Ovary (tissue), 9 donors: ENCODE results near the gene TM4SF4. TPM values are rescaled to one million over a fixed set of nuclear protein-coding genes. Genes with fewer than 3 reads are reported as not detected.
"Not testable (repeated sequence)": the region's sequence is repeated elsewhere in the genome, so short reads cannot be mapped to it uniquely, and the experiment has no call there.

ENCODE experiments used
- DNase-seq, 5 donors: peaks; one replicate each; pipeline ENCODE4 v3.0.0-alpha.2; 2019 to 2020
- H3K27ac ChIP-seq, 2 donors: fragments of 200-600 bp; one replicate each; pipeline versions ENCODE4 v1.5.1 to v1.8.0; 2019 to 2022
- H3K27me3 ChIP-seq: fragments of 200-600 bp; one replicate; pipeline ENCODE4 v1.8.0; 2022
- H3K36me3 ChIP-seq: fragments of 200-600 bp; sonication (generic); one replicate; pipeline ENCODE4 v1.5.1; 2019
- H3K4me1 ChIP-seq: one replicate; pipeline ENCODE4 v1.8.1; 2013; ENCODE audit warnings: mild to moderate bottlenecking, moderate library complexity; ENCODE audit not compliant: insufficient read depth
- H3K4me3 ChIP-seq: fragments of 200-600 bp; sonication (generic); one replicate; pipeline ENCODE4 v1.5.1; 2017
- H3K9me3 ChIP-seq, 2 donors: fragments of 200-600 bp in 1 of 2; sonication (generic) in 1 of 2; one replicate each; pipeline versions ENCODE4 v1.5.1 to v1.8.1; 2013 to 2019; ENCODE audit warnings: mild to moderate bottlenecking in 1 of 2, moderate library complexity in 1 of 2
- EP300 ChIP-seq: sonication (generic); formaldehyde crosslinking; IDR thresholded peaks from one replicate; pipeline ENCODE4 v1.6.1; 2017; ENCODE audit warnings: antibody characterized with exemption
- POLR2A ChIP-seq: fragments of 450-650 bp; IDR thresholded peaks from one replicate; pipeline ENCODE4 v1.6.1; 2017; ENCODE audit warnings: antibody characterized with exemption, mild to moderate bottlenecking, moderate library complexity
- whole genome bisulfite sequencing, 3 donors: extraction: QIAGEN DNeasy Blood & Tissue Kit in 1 of 3; methylation state at CpG; one replicate each; pipeline versions ENCODE4 v1.1.5 to v1.1.7; 2013 to 2017; 5-methylcytosine and 5-hydroxymethylcytosine counted together
- intact Hi-C, 4 donors: fragments of 100-400 bp; cut with DNase I; formaldehyde crosslinking; loops; one replicate each; pipeline versions ENCODE4 v1.11.0 to v1.15.1; 2022 to 2023
- polyA plus RNA-seq, 2 donors: library from polyadenylated mRNA; stranded (reverse); fragments of 200-250 nt in 1 of 2; fragments of 350-450 nt in 1 of 2; fragmentation: Illumina TruSeq in 1 of 2; extraction: RNeasy Lipid Tissue Mini Kit (QIAGEN cat#74804) in 1 of 2; gene quantifications; one replicate each; pipeline ENCODE4 v1.2.3, GENCODE V29; 2013 to 2014
- total RNA-seq, 7 donors: library from RNA; depleted of rRNA in 2 of 7; stranded (reverse); fragments of >200 nt in 2 of 7; fragmentation: NEBNext Ultra II Directional in 3 of 7; extraction: Animal tissue kit (Norgen Biotek cat#: 25700) in 3 of 7; gene quantifications; one replicate each; pipeline versions ENCODE4 v1.1.0 to v1.2.4, GENCODE V29; 2016 to 2023
- TF ChIP-seq, protein P1 (sequence below), 3 donors: fragments of 450-650 bp in 2 of 3; fragments of 200-600 bp in 1 of 3; IDR thresholded peaks; one replicate each; pipeline versions ENCODE4 v1.5.1 to v1.8.0; 2016 to 2022; ENCODE audit warnings: antibody characterized with exemption in 3 of 3, mild to moderate bottlenecking in 1 of 3
- donor health status: DM: no; HTN: no; CAD: no; lungs with moderate emphysema.
- donor health status: DM: no; HTN: no; CAD: no.
- donor health status: Bipolar disorder and iron deficiency.
- donor health status: DM: yes; HTN: yes; CAD: no.
- donor health status: DM: no; HTN: no; CAD: no.
- donor health status: DM: yes; HTN: yes; CAD: no.

TM4SF4 gene
- total and polyA plus RNA-seq, 9 donors: 0.10 to 6.9 (median 4.5) TPM; not detected in 4

DNA sequence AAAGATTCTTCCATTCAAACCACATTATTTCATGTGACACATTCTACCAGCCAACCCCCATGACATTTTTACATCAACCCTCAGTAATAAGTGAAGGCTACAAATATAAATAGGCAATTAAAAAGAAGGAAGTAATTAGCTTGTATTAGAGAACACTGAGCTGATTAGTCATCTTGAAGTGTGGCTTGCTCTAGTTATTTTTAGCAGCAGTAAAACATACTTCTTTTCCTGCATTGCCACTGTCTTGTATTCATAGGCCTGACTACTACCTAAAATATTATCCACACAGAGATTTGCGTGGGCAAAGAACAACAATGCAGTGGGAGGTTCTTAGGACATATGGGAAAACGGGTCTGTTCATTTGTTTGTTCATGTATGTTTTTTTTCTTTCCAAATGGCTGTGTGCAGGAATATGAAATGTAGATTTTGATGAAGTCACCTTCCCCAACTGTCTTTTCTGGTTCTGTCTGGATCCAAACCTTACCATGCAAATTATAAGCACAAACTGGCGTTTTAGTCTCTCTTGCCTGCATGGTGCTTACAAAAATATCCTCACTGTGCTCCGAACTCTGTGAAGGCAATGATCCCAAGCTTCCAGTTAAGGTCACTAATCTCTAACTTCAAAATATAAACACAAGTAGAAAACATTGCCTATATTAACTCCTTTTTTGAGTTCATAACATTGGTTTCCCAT lies 31.5 kb upstream of the TM4SF4 start:
- no peaks in the 10 kb centered on the region for H3K9me3 ChIP-seq
- no peaks in the 10 kb centered on the region for H3K36me3 ChIP-seq
- TF ChIP-seq, protein P1, sequence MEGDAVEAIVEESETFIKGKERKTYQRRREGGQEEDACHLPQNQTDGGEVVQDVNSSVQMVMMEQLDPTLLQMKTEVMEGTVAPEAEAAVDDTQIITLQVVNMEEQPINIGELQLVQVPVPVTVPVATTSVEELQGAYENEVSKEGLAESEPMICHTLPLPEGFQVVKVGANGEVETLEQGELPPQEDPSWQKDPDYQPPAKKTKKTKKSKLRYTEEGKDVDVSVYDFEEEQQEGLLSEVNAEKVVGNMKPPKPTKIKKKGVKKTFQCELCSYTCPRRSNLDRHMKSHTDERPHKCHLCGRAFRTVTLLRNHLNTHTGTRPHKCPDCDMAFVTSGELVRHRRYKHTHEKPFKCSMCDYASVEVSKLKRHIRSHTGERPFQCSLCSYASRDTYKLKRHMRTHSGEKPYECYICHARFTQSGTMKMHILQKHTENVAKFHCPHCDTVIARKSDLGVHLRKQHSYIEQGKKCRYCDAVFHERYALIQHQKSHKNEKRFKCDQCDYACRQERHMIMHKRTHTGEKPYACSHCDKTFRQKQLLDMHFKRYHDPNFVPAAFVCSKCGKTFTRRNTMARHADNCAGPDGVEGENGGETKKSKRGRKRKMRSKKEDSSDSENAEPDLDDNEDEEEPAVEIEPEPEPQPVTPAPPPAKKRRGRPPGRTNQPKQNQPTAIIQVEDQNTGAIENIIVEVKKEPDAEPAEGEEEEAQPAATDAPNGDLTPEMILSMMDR (IDR thresholded peaks at IDR 0.05): no peak
- TF ChIP-seq POLR2A: no peak
- TF ChIP-seq EP300: no peak
- no peaks in the 10 kb centered on the region for H3K4me1 ChIP-seq
- intact Hi-C loops: no loop called here
- no peak overlapping the region for H3K4me3 ChIP-seq
- WGBS, 3 donors: 34 to 47% (median 39%) methylated on average over 4 of the region's 4 CpGs
- H3K27ac ChIP-seq: no peak overlapping the region
- no peaks in the 10 kb centered on the region for H3K27me3 ChIP-seq
- no peak for DNase-seq

DNA sequence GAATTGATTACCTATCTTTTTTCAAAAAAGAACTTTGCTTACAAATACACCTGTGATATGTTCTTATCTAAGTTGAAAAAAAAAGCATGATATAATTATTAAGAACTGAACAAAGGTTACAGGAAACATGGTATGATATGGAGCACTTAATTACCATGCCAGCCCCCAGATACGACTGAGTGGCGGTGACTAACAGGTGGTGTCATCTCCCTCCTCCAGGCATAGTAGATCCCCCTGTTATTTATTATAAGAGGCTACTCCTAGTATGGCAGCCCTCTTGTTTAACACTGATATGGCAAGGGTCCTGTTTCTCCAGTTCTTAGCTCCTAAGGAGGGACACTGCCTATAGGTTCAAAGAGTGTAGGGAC lies 31.0 kb upstream of the TM4SF4 start:
- intact Hi-C loops: no loop called here
- DNase-seq: no peak

DNA sequence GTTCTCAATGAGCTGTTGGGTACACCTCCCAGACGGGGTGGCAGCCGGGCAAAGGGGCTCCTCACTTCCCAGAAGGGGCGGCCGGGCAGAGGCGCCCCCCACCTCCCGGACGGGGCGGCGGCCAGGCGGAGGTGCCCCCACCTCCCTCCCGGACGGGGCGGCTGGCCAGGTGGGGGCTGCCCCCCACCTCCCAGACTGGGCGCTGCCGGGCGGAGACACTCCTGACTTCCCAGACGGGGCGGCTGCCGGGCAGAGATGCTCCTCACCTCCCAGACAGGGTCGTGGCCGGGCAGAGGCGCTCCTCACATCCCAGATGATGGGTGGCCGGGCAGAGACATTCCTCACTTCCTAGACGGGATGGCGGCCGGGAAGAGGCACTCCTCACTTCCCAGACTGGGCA lies 29.6 kb upstream of the TM4SF4 start:
- H3K27ac ChIP-seq, H3K36me3 ChIP-seq, H3K27me3 ChIP-seq, H3K4me1 ChIP-seq, H3K4me3 ChIP-seq, intact Hi-C loops, H3K9me3 ChIP-seq, DNase-seq: not testable (repeated sequence)
- 92 to 96% methylated on average over 21 to 24 of the region's 26 CpGs; no CpG with 5 or more reads in 1 of the 3 donors for WGBS, 3 donors

More for the DNA sequence above, 31.0 kb upstream of the TM4SF4 start:
- no peaks in the 10 kb centered on the region for H3K36me3 ChIP-seq
- 88 to 95% (median 93%) methylated on average over 2 of the region's 2 CpGs for WGBS, 3 donors
- H3K27ac ChIP-seq: no peak overlapping the region
- no peaks in the 10 kb centered on the region for H3K27me3 ChIP-seq
- no peak overlapping the region for H3K4me3 ChIP-seq
- H3K9me3 ChIP-seq: no peaks in the 10 kb centered on the region
- TF ChIP-seq, protein P1 (IDR thresholded peaks at IDR 0.05): no peak
- TF ChIP-seq POLR2A (no peak), EP300 (no peak)
- H3K4me1 ChIP-seq: no peaks in the 10 kb centered on the region

DNA sequence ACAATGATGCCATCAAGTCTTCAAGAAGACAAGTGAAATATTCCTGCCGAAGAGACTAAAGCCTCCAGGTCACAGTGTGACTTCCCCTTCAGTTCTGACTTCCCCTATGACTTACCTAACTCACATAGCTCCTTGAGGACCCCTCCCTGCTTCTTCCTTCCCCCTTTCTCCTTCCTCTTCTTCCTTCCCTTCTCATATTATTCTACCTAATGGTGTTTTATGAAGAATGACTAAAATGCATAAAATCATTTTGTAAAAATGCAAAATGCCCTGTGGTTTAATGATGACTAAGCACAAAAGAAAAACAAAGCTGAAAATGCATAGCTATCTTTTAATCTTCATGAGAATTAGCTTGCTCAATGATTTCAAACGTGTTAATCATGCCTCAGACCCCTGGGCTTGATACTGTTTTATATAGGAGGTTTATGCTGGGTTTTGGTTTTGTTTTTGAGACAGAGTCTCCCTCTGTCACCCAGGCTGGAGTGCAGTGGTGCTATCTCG lies 26.1 kb upstream of the TM4SF4 start:
- intact Hi-C loops: no loop called here
- H3K27me3 ChIP-seq: no peaks in the 10 kb centered on the region
- H3K27ac ChIP-seq: no peak overlapping the region
- DNase-seq: no peak
- TF ChIP-seq, protein P1 (IDR thresholded peaks at IDR 0.05): no peak
- no peak for TF ChIP-seq EP300
- no peak for TF ChIP-seq POLR2A
- WGBS, 3 donors: 40 to 50% (median 50%) methylated on average over 3 of the region's 3 CpGs
- H3K4me3 ChIP-seq: no peak overlapping the region
- H3K9me3 ChIP-seq: no peaks in the 10 kb centered on the region
- no peaks in the 10 kb centered on the region for H3K4me1 ChIP-seq
- no peaks in the 10 kb centered on the region for H3K36me3 ChIP-seq

DNA sequence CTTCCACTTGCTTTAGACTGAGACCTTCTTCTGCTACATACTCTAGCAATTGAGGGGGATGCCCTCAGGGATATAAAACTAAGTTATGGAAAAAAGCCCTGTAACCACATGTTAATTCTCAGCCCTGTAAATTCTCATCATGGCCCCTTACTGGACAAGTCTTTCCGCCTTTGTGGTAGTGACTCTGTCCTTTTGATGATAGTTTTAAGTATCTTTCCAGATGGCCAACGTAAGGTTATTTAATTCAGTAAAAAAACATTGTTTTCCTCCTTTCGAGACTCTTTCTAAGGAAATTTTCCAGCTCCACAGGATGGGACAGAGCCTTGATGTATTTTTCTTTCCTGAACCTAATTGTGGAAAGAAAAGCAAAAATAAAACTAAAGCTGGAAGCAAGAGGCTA lies 25.3 kb upstream of the TM4SF4 start:
- Histone ChIP-seq H3K27ac (no peak overlapping the region), H3K36me3 (no peaks in the 10 kb centered on the region), H3K4me3 (no peak overlapping the region), H3K4me1 (no peaks in the 10 kb centered on the region), H3K27me3 (no peaks in the 10 kb centered on the region), H3K9me3 (no peaks in the 10 kb centered on the region)
- WGBS, 3 donors: 37 to 42% (median 37%) methylated on average over 3 of the region's 3 CpGs
- no peak for DNase-seq
- intact Hi-C loops: no loop called here
- TF ChIP-seq EP300 (no peak), POLR2A (no peak)
- TF ChIP-seq, protein P1 (IDR thresholded peaks at IDR 0.05): no peak
